GM12874 (cell line): ENCODE measurements around the gene HMSD.

ENCODE experiments used
- CTCF ChIP-seq: IDR thresholded peaks from 2 replicates; pipeline ENCODE4 v1.5.1; 2011; ENCODE audit warnings: low read depth, mild to moderate bottlenecking, control low read depth, low read length, moderate library complexity; ENCODE audit not compliant: insufficient read depth

Gene HMSD

GRCh38 chr18:63971320-63972001, 22.4 kb downstream of the HMSD start:
- no peak for TF ChIP-seq CTCF

- TF ChIP-seq CTCF: no peak
Measured at GRCh38 chr18:63972002-63972376, 22.9 kb downstream of the HMSD start.

GRCh38 chr18:63974991-63975390, 25.9 kb downstream of the HMSD start:
- TF ChIP-seq CTCF: 0 out of 2 replicates have a peak, but pooled peaks have one; percentile 17

DNA sequence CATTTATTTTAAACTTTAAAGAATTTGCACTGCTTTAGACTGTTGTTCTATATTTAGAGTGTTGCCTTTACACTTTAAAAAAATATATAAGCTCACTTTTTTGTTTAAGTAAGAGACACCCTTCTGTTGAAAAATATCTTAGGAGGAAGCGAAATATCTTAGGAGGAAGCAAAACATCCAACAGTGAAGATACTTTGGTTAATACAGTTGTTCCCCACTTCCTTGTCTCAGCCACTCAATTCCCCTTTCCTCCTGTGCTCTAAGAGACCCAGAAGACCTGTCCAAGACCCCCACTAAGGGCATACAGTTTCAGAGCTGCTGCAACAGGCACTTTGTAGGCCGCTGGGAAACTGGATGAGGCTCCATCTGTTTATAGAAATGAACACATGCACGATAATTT, 26.5 kb downstream of the HMSD start:
- TF ChIP-seq CTCF: no peak

GRCh38 chr18:63977040-63977439, 27.9 kb downstream of the HMSD start:
- no peak for TF ChIP-seq CTCF

- peak; percentile 83 for TF ChIP-seq CTCF
Measured at GRCh38 chr18:63979409-63979920, 30.4 kb downstream of the HMSD start.

GRCh38 chr18:63980027-63980426, 30.9 kb downstream of the HMSD start:
- no peak for TF ChIP-seq CTCF
